ENCODE measurements around the gene SUSD1. TPM values are rescaled to one million over a fixed set of nuclear protein-coding genes. Genes with fewer than 3 reads are reported as not detected.

The SUSD1 gene
- total RNA-seq, 1 experiment from 2014 or later = 24.6 TPM

DNA sequence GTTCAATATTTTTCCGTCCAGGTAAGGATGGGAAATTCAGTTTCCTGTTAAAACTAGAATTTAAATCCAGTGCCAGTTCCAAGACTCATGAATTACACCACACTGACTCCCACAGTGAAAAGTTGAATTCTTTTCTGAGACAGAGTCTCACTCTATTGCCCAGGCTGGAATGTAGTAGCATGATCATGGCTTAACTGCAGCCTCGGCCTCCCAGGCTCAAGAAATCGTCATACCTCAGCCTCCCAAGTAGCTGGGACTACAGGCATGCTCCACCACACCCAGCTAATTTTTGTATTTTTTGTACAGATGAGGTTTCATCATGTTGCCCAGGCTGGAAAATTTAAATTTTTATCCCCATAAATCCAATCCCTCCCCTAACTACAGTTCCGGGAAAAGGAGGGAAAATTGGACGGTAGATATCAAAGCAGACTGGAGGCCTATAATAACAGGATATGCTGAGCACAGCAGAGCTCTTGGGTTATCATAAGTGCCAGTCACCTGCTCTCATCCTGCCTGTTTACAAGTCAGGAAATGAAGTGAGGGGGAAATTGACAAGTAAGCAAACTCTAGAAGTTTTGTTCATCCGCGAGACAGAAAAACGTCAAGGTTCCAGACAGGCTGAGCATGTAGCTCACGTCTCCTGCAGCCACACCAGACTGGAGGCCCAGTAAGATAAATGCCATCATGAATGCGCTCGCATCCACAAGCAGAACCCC is 172.8 kb downstream of the SUSD1 start:
- no peaks in the 10 kb centered on the region for H3K36me3 Mint-ChIP-seq (ENCODE audit: insufficient read depth, unreplicated experiment)
- no peaks in the 10 kb centered on the region for H3K27me3 Mint-ChIP-seq (ENCODE audit: unreplicated experiment)
- intact Hi-C loops (cut with micrococcal nuclease; ENCODE audit: unreplicated experiment) = no loop called here
- DNase-seq = no peak
- TF ChIP-seq, protein P1, sequence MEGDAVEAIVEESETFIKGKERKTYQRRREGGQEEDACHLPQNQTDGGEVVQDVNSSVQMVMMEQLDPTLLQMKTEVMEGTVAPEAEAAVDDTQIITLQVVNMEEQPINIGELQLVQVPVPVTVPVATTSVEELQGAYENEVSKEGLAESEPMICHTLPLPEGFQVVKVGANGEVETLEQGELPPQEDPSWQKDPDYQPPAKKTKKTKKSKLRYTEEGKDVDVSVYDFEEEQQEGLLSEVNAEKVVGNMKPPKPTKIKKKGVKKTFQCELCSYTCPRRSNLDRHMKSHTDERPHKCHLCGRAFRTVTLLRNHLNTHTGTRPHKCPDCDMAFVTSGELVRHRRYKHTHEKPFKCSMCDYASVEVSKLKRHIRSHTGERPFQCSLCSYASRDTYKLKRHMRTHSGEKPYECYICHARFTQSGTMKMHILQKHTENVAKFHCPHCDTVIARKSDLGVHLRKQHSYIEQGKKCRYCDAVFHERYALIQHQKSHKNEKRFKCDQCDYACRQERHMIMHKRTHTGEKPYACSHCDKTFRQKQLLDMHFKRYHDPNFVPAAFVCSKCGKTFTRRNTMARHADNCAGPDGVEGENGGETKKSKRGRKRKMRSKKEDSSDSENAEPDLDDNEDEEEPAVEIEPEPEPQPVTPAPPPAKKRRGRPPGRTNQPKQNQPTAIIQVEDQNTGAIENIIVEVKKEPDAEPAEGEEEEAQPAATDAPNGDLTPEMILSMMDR (IDR thresholded peaks at IDR 0.05; ENCODE audit: unreplicated experiment) = no peak
- no TSS peak for BruUV-seq (replicated peaks)
- CTCF ChIA-PET = no interaction called here
- no peak overlapping the region for H3K4me3 Mint-ChIP-seq (ENCODE audit: low read depth, unreplicated experiment)
- H3K27ac Mint-ChIP-seq (ENCODE audit: unreplicated experiment) = no peak overlapping the region
- H3K9me3 Mint-ChIP-seq (ENCODE audit: low read depth, unreplicated experiment) = no peaks in the 10 kb centered on the region
- H3K4me1 Mint-ChIP-seq (ENCODE audit: low read depth, unreplicated experiment) = no peaks in the 10 kb centered on the region

DNA sequence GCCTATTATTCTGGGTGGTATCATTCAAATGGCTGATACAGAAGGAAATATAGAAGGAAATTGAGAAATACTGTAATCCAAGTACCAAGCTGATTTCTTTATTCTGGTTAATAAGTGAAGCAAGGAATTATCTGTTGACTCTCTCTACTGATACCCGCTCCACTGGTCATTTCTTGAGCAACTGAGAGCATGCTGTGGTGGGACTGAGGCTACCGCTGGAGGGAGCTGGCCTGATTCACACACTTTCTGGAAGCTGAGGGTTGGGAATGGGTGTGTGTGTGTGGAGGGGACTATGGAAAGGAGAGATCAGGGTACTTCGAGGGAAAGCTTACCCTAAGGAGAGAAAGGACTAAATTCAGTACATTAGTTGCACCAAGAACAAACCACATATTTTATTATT is 174.4 kb downstream of the SUSD1 start:
- Mint-ChIP-seq H3K4me3 (ENCODE audit: low read depth, unreplicated experiment) (no peak overlapping the region), H3K27me3 (ENCODE audit: unreplicated experiment) (no peaks in the 10 kb centered on the region), H3K4me1 (ENCODE audit: low read depth, unreplicated experiment) (no peaks in the 10 kb centered on the region), H3K36me3 (ENCODE audit: insufficient read depth, unreplicated experiment) (no peaks in the 10 kb centered on the region), H3K9me3 (ENCODE audit: low read depth, unreplicated experiment) (no peaks in the 10 kb centered on the region), H3K27ac (ENCODE audit: unreplicated experiment) (no peak overlapping the region)
- DNase-seq = no peak
- CTCF ChIA-PET = interaction anchor here (1.0 kb wide), 1 partner anchor 11 kb away, joined by 4 read pairs; no protein-coding TSS in a partner anchor
- intact Hi-C loops (cut with micrococcal nuclease; ENCODE audit: unreplicated experiment) = no loop called here
- TF ChIP-seq, protein P1 (IDR thresholded peaks at IDR 0.05; ENCODE audit: unreplicated experiment) = no peak
- no TSS peak for BruUV-seq (replicated peaks)

DNA sequence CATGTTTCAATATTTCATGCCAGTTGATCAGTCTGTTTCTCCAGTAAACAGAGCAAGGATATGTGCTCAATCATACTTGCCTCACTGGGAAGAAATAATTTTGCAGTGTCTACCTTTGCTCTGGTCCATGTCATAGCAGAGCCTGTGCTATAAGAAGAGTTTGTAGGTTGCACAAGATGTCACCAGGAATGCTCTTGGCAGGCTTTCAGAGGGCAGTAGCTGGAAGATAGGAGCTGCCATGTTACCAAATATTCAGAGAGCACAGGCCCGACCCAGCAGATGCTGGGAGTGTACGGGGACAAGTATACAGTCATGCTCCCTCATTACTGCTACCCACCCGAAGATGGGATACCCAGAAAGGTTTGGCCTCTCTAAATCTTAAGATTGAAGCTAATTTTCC is 175.8 kb downstream of the SUSD1 start:
- Mint-ChIP-seq H3K36me3 (ENCODE audit: insufficient read depth, unreplicated experiment) (peaks cover 6% of the 10 kb centered on the region), H3K4me3 (ENCODE audit: low read depth, unreplicated experiment) (no peak overlapping the region), H3K27me3 (ENCODE audit: unreplicated experiment) (no peaks in the 10 kb centered on the region), H3K4me1 (ENCODE audit: low read depth, unreplicated experiment) (peaks cover 9% of the 10 kb centered on the region), H3K27ac (ENCODE audit: unreplicated experiment) (no peak overlapping the region), H3K9me3 (ENCODE audit: low read depth, unreplicated experiment) (no peaks in the 10 kb centered on the region)
- TF ChIP-seq, protein P1 (IDR thresholded peaks at IDR 0.05; ENCODE audit: unreplicated experiment) = no peak
- DNase-seq = no peak
- CTCF ChIA-PET = interaction anchor here (0.5 kb wide), 1 partner anchor 650 kb away, joined by 3 read pairs; no protein-coding TSS in a partner anchor
- intact Hi-C loops (cut with micrococcal nuclease; ENCODE audit: unreplicated experiment) = no loop called here
- no TSS peak for BruUV-seq (replicated peaks)

DNA sequence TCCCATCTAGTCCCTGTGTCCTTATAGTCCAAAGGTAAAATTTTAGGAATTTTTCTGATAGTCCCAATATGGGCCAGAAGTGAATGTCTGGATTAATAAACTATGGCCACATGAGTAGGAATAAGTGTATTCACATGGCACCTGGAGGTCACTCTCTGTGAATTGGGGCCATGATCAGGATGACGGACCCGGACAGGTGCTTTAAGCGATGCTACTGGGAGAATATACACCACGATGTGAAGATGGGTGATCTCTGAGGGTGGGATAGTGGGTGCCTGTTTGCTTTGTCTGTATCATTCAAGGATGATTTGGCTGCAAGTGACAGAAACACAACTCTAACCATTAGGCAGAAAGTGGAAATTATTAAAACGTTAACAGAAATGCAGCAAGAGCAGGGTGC is 177.3 kb downstream of the SUSD1 start:
- CTCF ChIA-PET = no interaction called here
- H3K4me3 Mint-ChIP-seq (ENCODE audit: low read depth, unreplicated experiment) = no peak overlapping the region
- H3K27me3 Mint-ChIP-seq (ENCODE audit: unreplicated experiment) = no peaks in the 10 kb centered on the region
- H3K27ac Mint-ChIP-seq (ENCODE audit: unreplicated experiment) = no peak overlapping the region
- intact Hi-C loops (cut with micrococcal nuclease; ENCODE audit: unreplicated experiment) = no loop called here
- H3K9me3 Mint-ChIP-seq (ENCODE audit: low read depth, unreplicated experiment) = no peaks in the 10 kb centered on the region
- TF ChIP-seq, protein P1 (IDR thresholded peaks at IDR 0.05; ENCODE audit: unreplicated experiment) = no peak
- BruUV-seq (replicated peaks) = no TSS peak
- peaks cover 6% of the 10 kb centered on the region for H3K36me3 Mint-ChIP-seq (ENCODE audit: insufficient read depth, unreplicated experiment)
- DNase-seq = no peak
- H3K4me1 Mint-ChIP-seq (ENCODE audit: low read depth, unreplicated experiment) = peaks cover 20% of the 10 kb centered on the region
